ENCODE measurements around the gene WWOX. TPM values are rescaled to one million over a fixed set of nuclear protein-coding genes. Genes with fewer than 3 reads are reported as not detected.

Gene WWOX
- total RNA-seq, 2 experiments from 2014 or later = 19.1 to 23.7 TPM

DNA sequence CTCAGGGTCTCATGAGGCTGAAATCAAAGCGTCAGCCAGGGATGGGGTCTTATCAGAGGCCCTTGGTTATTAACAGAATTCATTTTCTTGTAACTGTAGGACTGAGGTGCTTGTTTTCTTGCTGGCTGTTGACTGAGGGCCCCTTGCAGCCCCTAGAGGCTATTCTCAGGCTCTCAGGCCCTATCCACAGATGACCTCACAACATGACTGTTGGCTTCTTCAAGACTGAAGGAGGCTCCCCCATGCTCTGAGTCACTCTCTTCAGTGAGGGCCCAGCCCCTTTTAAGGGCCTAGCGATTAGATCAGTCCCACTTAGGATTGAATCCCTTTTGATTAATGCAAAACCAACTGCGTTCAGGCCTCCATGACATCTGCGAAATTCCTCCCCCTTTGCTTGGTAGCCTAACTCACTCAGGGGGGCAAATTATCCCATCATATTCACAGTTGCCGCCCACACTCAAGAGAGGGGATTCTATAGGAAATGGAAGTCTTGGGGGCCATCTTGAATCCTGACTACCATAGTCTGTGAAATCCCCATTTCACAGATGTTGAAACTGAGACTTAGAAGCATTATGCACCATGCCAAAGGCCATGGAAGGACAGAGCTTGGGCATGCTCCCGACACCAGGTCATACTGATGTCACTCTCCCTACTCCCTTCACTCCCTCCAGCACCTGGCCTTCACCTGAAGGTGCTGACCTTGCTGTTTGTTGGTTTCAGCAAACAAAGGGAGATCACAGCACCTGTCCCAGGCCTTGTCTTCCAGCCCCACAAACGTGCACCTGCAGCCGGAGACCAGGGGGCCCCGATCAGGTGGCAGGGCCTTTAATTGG, 908.8 kb downstream of the WWOX start:
- ATAC-seq (peak; percentile 74), DNase-seq (peak; percentile 37)
- Mint-ChIP-seq H3K27me3 (no peaks in the 10 kb centered on the region), H3K9me3 (peaks cover 3% of the 10 kb centered on the region), H3K27ac (peak overlapping the region; percentile 69), H3K4me1 (ENCODE audit: low read depth) (peaks cover 14% of the 10 kb centered on the region), H3K4me3 (no peak overlapping the region), H3K36me3 (ENCODE audit: low read depth) (no peaks in the 10 kb centered on the region)
- TF ChIP-seq, protein P1, sequence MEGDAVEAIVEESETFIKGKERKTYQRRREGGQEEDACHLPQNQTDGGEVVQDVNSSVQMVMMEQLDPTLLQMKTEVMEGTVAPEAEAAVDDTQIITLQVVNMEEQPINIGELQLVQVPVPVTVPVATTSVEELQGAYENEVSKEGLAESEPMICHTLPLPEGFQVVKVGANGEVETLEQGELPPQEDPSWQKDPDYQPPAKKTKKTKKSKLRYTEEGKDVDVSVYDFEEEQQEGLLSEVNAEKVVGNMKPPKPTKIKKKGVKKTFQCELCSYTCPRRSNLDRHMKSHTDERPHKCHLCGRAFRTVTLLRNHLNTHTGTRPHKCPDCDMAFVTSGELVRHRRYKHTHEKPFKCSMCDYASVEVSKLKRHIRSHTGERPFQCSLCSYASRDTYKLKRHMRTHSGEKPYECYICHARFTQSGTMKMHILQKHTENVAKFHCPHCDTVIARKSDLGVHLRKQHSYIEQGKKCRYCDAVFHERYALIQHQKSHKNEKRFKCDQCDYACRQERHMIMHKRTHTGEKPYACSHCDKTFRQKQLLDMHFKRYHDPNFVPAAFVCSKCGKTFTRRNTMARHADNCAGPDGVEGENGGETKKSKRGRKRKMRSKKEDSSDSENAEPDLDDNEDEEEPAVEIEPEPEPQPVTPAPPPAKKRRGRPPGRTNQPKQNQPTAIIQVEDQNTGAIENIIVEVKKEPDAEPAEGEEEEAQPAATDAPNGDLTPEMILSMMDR (IDR thresholded peaks at IDR 0.05) = no peak
- intact Hi-C loops (cut with micrococcal nuclease) = no loop called here
- ChIA-PET POLR2A (interaction anchor here (1.4 kb wide), 1 partner anchor 81 kb away, joined by 4 read pairs; no protein-coding TSS in a partner anchor), CTCF (interaction anchor here (0.9 kb wide), 1 partner anchor 20 kb away, joined by 3 read pairs; no protein-coding TSS in a partner anchor)

DNA sequence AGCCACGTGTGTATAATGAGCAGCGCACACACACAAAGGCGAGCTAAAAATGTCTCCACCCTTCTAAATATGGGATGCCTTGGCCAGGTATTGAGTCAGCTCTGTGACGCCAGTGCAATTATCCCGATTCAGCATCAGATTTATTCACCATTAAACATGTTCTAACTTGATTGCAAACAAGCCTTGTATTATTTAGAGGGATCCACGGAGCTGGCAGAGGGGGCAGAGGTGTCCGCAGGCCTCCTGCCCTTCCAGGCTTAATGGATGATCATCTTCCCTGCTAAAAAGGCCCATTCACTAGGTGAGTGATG, 909.4 kb downstream of the WWOX start:
- H3K27me3 Mint-ChIP-seq = no peaks in the 10 kb centered on the region
- CTCF ChIA-PET = no interaction called here
- peaks cover 3% of the 10 kb centered on the region for H3K9me3 Mint-ChIP-seq
- TF ChIP-seq, protein P1 (IDR thresholded peaks at IDR 0.05) = no peak
- H3K4me1 Mint-ChIP-seq (ENCODE audit: low read depth) = peaks cover 14% of the 10 kb centered on the region
- H3K27ac Mint-ChIP-seq = no peak overlapping the region
- no peaks in the 10 kb centered on the region for H3K36me3 Mint-ChIP-seq (ENCODE audit: low read depth)
- ATAC-seq (no peak), DNase-seq (no peak)
- intact Hi-C loops (cut with micrococcal nuclease) = no loop called here
- POLR2A ChIA-PET = interaction anchor here (0.7 kb wide), 1 partner anchor 286 kb away, joined by 3 read pairs; no protein-coding TSS in a partner anchor
- no peak overlapping the region for H3K4me3 Mint-ChIP-seq

DNA sequence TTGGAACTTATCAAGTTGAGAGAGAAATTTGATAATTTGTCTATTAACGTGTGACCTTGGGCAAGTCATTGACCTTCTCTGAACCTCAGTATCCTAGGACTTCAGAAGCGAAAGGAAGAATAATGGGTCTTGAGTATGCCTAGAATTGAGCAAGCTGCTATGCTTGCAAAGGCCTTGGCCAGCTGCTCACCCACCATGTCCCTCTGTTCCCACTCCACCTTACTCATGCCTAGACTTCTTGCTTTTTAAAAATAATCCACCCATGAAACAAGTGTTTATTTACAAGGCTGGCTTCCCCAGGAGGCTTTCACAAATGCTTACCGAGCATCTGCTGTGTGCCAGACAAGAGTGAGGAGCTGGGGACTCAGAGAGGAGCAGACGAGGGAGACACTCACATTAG, 910.4 kb downstream of the WWOX start:
- Mint-ChIP-seq H3K27me3 (no peaks in the 10 kb centered on the region), H3K27ac (no peak overlapping the region), H3K36me3 (ENCODE audit: low read depth) (no peaks in the 10 kb centered on the region), H3K9me3 (peaks cover 3% of the 10 kb centered on the region), H3K4me3 (no peak overlapping the region), H3K4me1 (ENCODE audit: low read depth) (peaks cover 14% of the 10 kb centered on the region)
- TF ChIP-seq, protein P1 (IDR thresholded peaks at IDR 0.05) = no peak
- POLR2A ChIA-PET = no interaction called here
- DNase-seq = no peak
- intact Hi-C loops (cut with micrococcal nuclease) = no loop called here
- CTCF ChIA-PET = no interaction called here
- no peak for ATAC-seq

DNA sequence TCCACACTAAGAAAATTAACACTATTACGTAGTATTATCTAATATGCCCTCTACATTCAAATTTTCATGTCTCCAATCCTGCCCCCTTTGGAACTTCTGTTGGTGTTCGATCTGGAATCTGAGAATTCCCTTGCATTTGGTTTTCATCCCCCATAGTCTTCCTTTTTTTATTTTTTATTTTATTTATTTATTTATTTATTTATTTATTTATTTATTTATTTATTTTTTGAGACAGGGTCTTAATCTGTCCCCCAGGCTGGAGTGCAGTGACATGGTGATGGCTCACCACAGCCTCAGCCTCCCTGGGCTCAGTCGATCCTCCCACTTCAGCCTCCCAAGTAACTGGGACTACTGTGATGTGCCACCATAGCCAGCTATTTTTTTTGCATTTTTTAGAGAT, 911.8 kb downstream of the WWOX start:
- intact Hi-C loops (cut with micrococcal nuclease) = no loop called here
- Mint-ChIP-seq H3K9me3 (peaks cover 3% of the 10 kb centered on the region), H3K4me1 (ENCODE audit: low read depth) (peaks cover 14% of the 10 kb centered on the region), H3K36me3 (ENCODE audit: low read depth) (no peaks in the 10 kb centered on the region), H3K27ac (no peak overlapping the region), H3K4me3 (no peak overlapping the region), H3K27me3 (no peaks in the 10 kb centered on the region)
- CTCF ChIA-PET = no interaction called here
- TF ChIP-seq, protein P1 (IDR thresholded peaks at IDR 0.05) = no peak
- DNase-seq (no peak), ATAC-seq (no peak)
- POLR2A ChIA-PET = no interaction called here

DNA sequence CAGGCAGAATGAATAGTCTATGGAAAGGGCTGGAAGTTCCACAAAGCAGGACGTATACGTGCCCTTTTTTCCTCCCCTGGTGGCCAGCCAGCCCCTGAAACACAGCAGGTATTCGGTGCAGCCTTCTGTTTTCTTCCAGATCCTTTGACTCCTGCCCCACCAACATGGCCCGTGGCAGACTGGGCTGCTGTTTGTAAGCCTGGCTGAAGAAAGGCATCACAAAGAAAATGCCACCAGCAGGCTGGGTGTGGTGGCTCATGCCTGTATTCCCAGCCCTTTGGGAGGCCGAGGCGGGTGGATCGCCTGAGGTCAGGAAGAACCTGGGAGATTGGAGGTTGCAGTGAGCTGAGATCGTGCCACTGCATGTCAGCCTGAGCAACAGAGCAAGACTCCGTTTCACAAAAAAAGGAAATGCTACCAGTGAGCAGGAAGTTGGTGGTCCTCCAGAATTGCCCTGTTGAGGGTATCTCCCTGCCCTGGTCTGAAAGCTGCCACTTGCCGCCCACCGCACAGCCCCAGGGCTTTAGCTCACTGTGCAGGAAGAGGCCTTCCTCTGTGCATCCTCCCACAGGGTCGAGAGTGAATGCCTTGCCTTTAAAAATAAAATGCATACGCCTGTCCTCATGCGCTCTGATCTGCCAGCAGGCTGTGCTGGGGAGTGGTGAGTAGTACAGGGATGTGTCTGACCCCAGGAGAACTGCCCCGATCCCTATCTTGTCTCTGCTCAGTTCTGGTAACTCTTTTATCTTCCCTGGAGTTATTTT, 913.4 kb downstream of the WWOX start:
- ATAC-seq (peak; percentile 69), DNase-seq (peak; percentile 26)
- Mint-ChIP-seq H3K9me3 (no peaks in the 10 kb centered on the region), H3K27me3 (no peaks in the 10 kb centered on the region), H3K4me1 (ENCODE audit: low read depth) (peaks cover 4% of the 10 kb centered on the region), H3K27ac (no peak overlapping the region), H3K4me3 (no peak overlapping the region), H3K36me3 (ENCODE audit: low read depth) (no peaks in the 10 kb centered on the region)
- TF ChIP-seq, protein P1 (IDR thresholded peaks at IDR 0.05) = no peak
- ChIA-PET POLR2A (interaction anchor here (0.6 kb wide), 1 partner anchor 33 kb away, joined by 3 read pairs; no protein-coding TSS in a partner anchor), CTCF (no interaction called here)
- intact Hi-C loops (cut with micrococcal nuclease) = no loop called here

Data from activated CD8-positive, alpha-beta T cell treated with anti-CD3 and anti-CD28 coated beads for 36 hours (primary cell).